Measurements from ENCODE around the gene SNTA1. TPM values are rescaled to one million over a fixed set of nuclear protein-coding genes. Genes with fewer than 3 reads are reported as not detected.

SNTA1 gene
- total RNA-seq: 1 to 10 TPM; 6.1 to 7.8 TPM
- polyA plus RNA-seq (ENCODE audit: insufficient read length in 6 of 6): 10 to 100 TPM in 4 of 6 donors, 1 to 10 TPM in 2; 9.7 to 12.7 (median 10.9) TPM
- long read RNA-seq, donor 1, transcript SNTA1-201 (8 exons, 2,342 nt): major isoform, 5 of 12 reads
- long read RNA-seq, donor 1, partial matches to known transcripts: 7 of 12 reads
- long read RNA-seq, donor 1, other reads (novel, unspliced or antisense): 0 of 12 reads
- long read RNA-seq, donor 2, transcript SNTA1-201 (8 exons, 2,342 nt): major isoform, 6 of 64 reads
- long read RNA-seq, donor 2, partial matches to known transcripts: 49 of 64 reads
- long read RNA-seq, donor 2, other reads (novel, unspliced or antisense): 9 of 64 reads
- long read RNA-seq, donor 3, partial matches to known transcripts: 0 of 2 reads
- long read RNA-seq, donor 3, other reads (novel, unspliced or antisense): 0 of 2 reads
- long read RNA-seq, donor 4, partial matches to known transcripts: 3 of 3 reads
- long read RNA-seq, donor 4, other reads (novel, unspliced or antisense): 0 of 3 reads
- long read RNA-seq, donor 5, partial matches to known transcripts: 0 of 4 reads
- long read RNA-seq, donor 5, other reads (novel, unspliced or antisense): 0 of 4 reads
- long read RNA-seq, donor 6, transcript SNTA1-201 (8 exons, 2,342 nt): major isoform, 5 of 10 reads
- long read RNA-seq, donor 6, partial matches to known transcripts: 5 of 10 reads
- long read RNA-seq, donor 6, other reads (novel, unspliced or antisense): 0 of 10 reads
- long read RNA-seq, donor 7, partial matches to known transcripts: 0 of 11 reads
- long read RNA-seq, donor 7, other reads (novel, unspliced or antisense): 11 of 11 reads
- long read RNA-seq, donor 8, transcript SNTA1-201 (8 exons, 2,342 nt): major isoform, 5 of 54 reads
- long read RNA-seq, donor 8, partial matches to known transcripts: 39 of 54 reads
- long read RNA-seq, donor 8, other reads (novel, unspliced or antisense): 10 of 54 reads
- long read RNA-seq, donor 9: 0 reads
- long read RNA-seq, donor 10, partial matches to known transcripts: 0 of 3 reads
- long read RNA-seq, donor 10, other reads (novel, unspliced or antisense): 1 of 3 reads
- long read RNA-seq, donor 11: 0 reads
- long read RNA-seq, donor 12, partial matches to known transcripts: 0 of 2 reads
- long read RNA-seq, donor 12, other reads (novel, unspliced or antisense): 0 of 2 reads

DNA sequence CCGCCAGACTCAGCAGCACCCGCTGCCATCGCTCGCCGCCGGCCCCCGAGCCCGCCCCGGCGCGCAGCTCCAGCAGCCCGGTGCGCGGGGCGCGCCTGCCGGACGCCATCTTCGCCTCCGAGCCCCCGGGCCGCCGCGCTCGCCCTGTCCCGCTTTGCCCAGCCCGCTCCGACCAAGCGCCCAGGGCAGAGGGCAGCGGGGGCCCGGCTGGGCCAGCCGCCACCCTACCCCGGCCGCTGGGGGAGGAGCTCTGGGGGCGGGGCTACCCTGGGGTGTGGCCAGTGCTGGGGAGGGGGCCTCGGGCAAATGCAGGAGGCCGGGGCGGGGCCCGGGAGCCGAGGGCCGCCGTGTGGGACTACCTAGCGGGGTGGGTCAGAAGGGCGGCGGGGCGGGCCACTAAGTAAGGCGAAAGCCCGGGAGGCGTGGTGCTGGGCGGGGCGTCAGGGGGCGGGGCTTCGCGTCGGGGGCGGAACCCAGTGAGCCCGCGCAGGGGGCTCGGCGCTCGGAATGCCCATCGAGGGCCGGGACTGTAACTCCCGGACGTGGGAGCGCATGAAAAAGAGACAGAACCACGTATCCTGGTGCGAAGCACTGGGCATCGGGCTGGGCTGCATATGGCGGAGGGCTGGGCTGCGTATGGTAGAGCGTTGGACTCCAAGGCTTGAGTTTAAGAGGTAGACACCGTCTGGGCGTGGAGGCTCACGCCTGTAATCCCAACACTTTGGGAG lies at the start of gene SNTA1:
SNTA1 (minus strand) TSS at position 252 of the 728 bp plus-strand sequence; CDS start at position 109, 143 bp downstream.
- no peaks in the 10 kb centered on the region for H3K36me3 ChIP-seq
- peaks cover 0 to 3% of the 10 kb centered on the region in 2 donors for H3K9me3 ChIP-seq
- DNase-seq: peak; percentile 60 to 99 (median 91)
- peak within 1 kb of the TSS in 1 of 2 donors; percentile 58 for H3K27ac ChIP-seq
- H3K4me1 ChIP-seq: peaks cover 0 to 16% of the 10 kb centered on the region in 2 donors
- peak within 1 kb of the TSS; percentile 55 to 79 for H3K4me3 ChIP-seq
- peak; percentile 97 for ATAC-seq
- TF ChIP-seq, protein P1, sequence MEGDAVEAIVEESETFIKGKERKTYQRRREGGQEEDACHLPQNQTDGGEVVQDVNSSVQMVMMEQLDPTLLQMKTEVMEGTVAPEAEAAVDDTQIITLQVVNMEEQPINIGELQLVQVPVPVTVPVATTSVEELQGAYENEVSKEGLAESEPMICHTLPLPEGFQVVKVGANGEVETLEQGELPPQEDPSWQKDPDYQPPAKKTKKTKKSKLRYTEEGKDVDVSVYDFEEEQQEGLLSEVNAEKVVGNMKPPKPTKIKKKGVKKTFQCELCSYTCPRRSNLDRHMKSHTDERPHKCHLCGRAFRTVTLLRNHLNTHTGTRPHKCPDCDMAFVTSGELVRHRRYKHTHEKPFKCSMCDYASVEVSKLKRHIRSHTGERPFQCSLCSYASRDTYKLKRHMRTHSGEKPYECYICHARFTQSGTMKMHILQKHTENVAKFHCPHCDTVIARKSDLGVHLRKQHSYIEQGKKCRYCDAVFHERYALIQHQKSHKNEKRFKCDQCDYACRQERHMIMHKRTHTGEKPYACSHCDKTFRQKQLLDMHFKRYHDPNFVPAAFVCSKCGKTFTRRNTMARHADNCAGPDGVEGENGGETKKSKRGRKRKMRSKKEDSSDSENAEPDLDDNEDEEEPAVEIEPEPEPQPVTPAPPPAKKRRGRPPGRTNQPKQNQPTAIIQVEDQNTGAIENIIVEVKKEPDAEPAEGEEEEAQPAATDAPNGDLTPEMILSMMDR (IDR thresholded peaks at IDR 0.05): no peak
- intact Hi-C loops (cut with DNase I): no loop called here
- peaks cover 0 to 11% of the 10 kb centered on the region in 2 donors for H3K27me3 ChIP-seq

DNA sequence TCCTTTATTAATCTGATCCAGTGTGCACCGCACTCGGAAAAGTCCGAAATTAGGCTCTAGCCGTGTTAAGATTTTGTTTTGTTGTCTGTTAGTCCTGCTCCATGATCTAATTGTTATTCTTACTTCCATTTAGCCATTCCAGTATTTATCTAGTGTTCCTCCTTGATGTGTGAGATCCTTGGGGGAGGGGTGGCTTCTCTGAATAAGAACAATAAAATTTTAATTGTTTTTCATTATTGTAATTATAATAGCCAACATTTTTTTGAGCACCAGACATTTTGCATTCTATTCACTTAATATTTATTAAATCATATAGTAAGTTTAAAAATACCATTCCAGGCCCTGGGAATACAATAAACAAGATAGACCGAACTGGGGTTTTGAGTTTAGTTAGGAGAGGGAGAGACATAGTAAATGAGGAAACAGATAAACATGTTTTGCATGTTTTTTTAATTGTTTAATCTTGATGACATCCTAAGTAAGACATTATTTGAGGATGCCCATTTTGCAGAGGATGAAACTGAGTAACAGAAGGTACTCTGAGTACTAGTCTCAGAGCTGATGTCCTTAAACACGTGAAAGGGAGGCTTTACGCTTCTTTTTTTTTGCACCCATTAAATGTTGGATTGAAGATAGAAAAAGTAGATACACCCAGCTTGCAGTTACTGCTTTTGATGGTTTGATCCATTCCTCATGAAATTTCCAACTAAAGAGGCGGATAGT lies 47.5 kb upstream of the SNTA1 start:
- no peak for ATAC-seq
- no peak for DNase-seq
- H3K4me3 ChIP-seq: peak overlapping the region; percentile 85 to 98
- no peaks in the 10 kb centered on the region for H3K36me3 ChIP-seq
- H3K27ac ChIP-seq: peak overlapping the region in 1 of 2 donors; percentile 95
- no peaks in the 10 kb centered on the region for H3K9me3 ChIP-seq
- no peaks in the 10 kb centered on the region for H3K27me3 ChIP-seq
- TF ChIP-seq, protein P1 (IDR thresholded peaks at IDR 0.05): no peak
- peaks cover 12 to 29% of the 10 kb centered on the region in 2 donors for H3K4me1 ChIP-seq
- intact Hi-C loops (cut with DNase I): no loop called here

DNA sequence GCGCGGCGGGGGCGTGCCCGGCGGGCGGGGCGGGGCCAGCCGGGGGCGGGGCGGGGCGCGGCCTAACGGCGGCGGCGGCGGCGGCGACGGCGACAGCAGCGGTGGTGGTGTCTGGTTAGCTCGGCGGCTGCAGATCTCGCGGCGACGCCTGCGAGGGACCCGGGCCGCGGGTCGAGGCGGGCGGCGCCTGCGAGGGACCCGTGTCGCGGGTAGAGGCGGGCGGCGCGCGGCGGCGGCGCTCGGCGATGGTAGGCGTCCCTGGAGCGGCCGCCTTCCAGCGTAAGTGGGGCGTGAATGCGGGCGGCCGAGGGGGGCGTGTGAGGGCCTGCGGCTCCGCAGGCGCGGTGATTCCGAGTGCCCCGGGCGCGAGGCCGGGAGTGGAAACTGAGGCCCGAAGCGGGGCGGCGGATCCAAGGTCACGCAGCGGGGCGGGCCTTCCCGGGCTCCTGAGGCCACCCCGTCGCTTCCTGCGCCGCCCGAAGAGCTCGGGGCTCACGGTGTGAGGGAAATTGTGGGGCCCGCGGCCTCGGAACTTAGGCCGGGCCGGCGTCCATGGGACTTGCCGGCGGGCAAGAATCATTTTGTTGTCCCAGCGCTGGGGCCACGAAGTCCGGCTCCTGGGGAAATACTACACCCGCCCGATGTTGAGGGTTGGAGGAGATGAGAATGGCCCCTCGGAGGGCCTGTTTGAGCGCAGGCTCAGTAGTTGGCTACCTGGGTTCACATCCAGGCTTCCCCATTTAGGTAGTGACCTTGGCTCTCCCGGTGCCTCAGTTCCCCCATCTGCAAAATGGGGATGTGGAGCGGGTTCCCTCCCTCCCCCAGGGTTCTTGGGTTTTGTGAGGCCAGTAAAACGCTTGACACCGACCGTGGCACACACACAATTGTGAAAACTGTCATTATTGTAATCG lies 46.7 kb upstream of the SNTA1 start, which contains the start of gene CBFA2T2:
CBFA2T2 (plus strand) TSS at position 74 of the 911 bp plus-strand sequence; CDS start at position 246, 172 bp downstream.
- DNase-seq (peak in 3 of 4 donors; percentile 74 to 78 (median 75)), ATAC-seq (peak; percentile 56)
- Histone ChIP-seq H3K27ac (peak within 1 kb of the TSS; percentile 94 to 95), H3K27me3 (no peaks in the 10 kb centered on the region), H3K9me3 (no peaks in the 10 kb centered on the region), H3K36me3 (no peaks in the 10 kb centered on the region), H3K4me1 (peaks cover 12 to 28% of the 10 kb centered on the region in 2 donors), H3K4me3 (peak within 1 kb of the TSS; percentile 85 to 98)
- TF ChIP-seq, protein P1 (IDR thresholded peaks at IDR 0.05): no peak
- intact Hi-C loops (cut with DNase I): no loop called here

Data from left lung (tissue), 14 donors.